HG02885 (cell line): ENCODE data around the gene COBL.

Source experiments
- ATAC-seq: cut with Tn5 transposase; IDR thresholded peaks from one replicate; pipeline ENCODE4 v1.9.1; 2021; ENCODE audit warnings: mild to moderate bottlenecking; ENCODE audit not compliant: unreplicated experiment, poor library complexity

COBL gene

GRCh38 chr7:51085034-51085692 is 231.4 kb downstream of the COBL start:
- ATAC-seq: no peak

GRCh38 chr7:51084121-51084520 is 232.5 kb downstream of the COBL start:
- ATAC-seq: no peak

DNA sequence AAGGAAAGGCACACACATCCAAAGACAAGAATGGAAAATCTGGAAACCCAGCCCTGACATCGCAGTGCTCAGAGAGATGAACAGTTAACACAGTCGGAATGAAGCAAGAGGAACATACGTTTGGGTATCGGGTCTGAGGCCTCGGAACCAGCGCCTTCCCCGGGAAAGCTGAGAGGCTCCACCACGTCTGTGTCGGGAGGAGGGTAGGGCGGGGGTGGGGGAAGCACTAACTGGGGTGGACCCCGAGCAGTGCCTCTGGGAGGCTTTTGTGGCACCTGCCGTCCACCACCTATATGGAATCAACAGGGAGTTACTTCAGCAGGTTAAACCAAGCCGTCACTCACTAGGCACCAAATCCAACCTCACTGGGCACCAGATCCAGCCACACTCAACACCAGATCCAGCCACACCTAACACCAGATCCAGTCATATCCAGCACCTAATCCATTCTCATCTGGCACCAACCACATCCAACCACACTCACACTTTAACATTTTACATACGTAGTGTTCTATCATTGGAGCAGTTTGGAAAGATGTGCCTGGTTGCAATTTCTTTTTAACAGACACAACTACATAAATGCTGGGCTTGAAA is 233.6 kb downstream of the COBL start:
- ATAC-seq: no peak

DNA sequence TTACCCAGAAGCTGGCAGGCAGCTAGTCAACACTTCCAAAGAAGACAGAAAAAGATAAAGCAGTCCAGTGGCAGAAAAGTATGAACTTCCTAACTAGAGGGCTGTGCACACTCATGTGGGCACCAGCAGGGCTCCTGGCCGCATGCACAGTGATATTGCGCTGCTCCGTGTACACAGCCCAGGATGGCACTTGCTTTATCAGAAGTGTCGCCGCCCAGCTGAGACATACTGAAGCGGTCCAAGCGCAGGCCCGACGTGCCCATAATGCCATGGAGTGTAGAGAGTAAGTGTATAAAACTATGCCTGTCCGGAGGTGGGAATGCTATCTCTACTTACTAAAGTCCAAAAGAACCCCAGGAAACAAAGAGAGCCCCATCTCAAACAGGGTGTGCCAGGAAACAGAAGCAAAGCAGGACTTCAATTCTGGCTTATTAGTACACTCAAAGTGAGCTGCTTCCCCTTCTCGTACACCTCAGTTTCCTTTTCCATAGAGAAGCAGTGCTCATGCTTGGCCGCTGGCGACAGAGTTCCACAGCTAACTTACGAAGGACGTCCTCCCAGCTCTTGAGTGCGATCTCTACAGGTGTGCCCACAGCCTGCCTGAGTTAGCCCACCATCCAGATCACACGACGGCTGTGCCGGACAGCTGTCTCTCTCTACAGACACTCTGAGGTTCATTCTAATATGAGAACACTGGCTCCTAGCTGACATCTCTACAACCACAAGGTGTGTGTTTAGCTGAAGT is 234.3 kb downstream of the COBL start:
- no peak for ATAC-seq

DNA sequence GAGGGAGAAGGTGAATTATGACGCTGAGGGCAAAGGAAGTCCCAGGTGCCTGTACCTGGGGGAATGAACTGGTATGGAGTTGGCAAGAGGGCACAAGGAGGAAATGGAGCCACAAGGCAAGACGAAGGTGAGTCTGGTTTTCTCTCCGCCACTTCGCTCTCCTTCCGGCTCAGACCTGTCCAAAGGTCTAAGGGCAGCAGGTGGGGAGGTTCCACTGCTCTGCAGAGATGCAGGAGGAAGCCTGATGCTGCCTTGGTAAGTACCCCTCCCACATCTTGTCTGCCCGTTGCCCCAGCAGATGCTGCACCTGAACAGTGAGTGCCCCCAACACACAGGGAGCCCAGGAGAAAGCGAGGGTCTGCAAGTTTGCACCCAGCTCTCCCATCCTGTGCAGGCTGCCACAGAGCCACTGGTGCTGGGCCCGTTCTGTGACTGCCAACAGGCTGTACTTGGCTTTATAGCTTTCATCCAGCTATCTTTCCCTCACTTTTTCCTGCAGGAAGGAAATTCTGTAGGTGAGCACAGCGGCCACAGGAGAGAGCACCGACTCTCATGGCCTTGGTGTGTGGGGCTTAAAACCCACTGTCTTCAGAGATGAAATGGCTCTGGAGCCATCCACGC is 235.2 kb downstream of the COBL start:
- no peak for ATAC-seq

DNA sequence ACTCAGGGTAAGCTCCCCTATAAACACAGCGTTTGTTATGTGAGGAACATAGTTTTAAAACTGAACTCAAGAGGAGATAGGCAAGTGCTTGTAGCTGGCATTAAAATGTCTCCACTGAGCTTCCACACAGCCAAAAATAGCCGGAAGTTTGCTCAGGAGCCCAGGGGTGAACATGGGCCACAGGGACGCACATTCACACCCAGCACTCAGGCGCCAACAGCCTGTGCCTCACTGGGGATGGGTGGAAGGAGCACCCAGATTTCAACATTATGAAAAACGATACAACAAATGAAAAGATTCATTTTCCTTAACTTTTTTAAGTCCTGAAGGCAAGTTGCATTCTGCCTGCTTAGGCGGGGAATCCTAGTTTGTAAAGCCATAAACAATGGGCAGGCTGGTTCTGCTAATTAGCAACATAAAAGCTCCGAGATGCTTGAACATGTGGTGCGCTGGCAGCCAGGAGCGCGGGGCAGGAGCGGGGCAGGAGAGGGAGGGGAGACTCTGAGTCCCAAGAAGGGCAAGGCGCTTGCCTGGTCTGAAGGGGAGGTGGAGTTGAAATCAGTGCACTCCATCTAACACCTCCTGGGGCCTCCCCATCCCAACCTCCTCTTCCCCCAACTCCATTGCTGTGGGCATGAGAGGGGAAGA is 235.9 kb downstream of the COBL start:
- ATAC-seq: no peak

GRCh38 chr7:51080216-51080615 is 236.4 kb downstream of the COBL start:
- no peak for ATAC-seq

- ATAC-seq: no peak
Measured at GRCh38 chr7:51079494-51079893, 237.1 kb downstream of the COBL start.

GRCh38 chr7:51078653-51079052 is 238.0 kb downstream of the COBL start:
- ATAC-seq: no peak

DNA sequence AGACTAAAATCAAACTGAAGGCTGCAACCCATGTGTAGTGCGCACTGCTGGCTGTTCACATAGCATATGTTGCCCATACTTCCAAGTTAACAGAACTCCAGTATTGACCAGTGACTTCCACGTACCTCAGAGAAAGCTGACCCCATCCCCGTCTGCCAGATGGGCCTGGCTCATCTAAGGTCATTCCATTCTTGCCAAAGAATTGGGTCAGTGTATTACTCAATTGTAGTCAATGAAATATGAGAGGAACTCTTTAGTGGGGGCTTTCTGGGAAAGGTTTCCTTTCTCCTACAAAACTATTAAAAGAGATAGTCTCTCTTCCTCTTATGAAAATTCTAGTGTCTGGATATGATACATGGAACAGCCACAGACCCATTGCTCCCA is 238.6 kb downstream of the COBL start:
- no peak for ATAC-seq

- ATAC-seq: no peak
Measured at GRCh38 chr7:51077316-51077986, 239.2 kb downstream of the COBL start.

- no peak for ATAC-seq
Measured at GRCh38 chr7:51075681-51076580, 240.7 kb downstream of the COBL start.

DNA sequence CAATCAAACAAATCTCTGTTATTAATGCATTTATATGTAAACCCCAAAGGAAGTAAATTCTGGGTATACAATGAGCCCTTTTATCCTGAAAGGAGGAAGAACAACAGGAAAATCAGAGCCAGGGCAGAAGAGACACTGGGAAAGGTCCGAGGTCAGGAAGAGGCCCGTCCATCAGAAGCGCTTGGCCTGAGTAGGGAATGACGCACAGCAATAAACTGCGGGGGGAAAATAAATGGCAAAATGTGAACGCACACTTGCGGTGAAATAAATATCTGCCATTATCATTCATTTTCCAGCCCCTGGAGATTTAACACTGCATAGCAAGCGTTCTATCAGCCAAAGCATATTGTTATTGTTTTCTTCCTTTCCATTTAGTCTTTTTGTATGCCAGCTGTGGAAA is 243.4 kb downstream of the COBL start:
- no peak for ATAC-seq

GRCh38 chr7:51072281-51072680 is 244.3 kb downstream of the COBL start:
- no peak for ATAC-seq

DNA sequence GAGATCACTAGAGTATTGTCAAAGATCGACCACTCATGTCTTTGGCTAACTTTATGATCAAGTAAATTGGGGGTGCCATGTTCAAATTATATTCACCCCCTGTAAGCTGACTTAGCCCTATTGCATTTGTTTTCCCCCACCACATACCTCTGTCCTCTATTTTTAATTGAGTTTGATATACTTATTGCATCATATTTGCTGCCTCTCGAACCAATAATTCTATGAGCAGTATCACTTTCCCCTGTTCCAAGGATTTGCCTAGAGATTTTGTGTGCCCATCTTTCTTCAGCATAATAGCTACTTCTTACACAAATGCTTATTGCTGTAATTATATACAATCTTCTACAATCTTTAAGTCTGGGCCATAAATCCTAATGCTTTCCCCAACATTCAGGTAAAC is 245.2 kb downstream of the COBL start:
- ATAC-seq: no peak

GRCh38 chr7:51070151-51070550 is 246.5 kb downstream of the COBL start:
- ATAC-seq: no peak

DNA sequence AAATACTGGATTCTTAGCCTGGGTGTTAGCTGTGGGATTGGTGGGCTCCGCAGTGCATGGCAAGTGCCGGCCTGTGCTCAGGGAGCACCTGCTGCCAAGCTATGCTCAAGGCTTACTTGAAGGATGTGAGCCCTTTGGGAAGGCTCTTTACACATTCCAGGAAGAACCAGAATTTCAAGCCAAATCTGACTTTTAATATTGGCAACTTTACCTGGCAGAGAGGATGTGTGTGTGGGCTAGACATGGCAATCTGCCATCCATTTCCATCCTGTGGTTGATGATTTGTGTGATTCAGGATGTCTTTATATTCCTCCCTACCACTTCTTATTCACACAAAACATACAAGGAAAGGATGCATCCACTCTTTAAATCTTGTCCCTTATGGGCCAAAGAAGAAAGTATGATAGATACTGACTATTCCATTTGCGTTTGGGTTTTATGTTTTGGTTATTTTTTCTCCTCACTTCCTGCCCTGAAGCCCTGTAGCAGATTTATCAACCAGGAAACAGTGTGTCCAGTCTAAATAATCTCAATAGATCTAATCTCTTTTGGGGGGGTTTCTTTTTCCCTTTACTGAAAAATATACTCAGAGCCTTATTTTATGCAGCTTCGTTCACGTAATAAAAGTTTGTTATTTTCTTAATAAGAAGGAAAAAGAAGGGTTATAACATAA is 247.1 kb downstream of the COBL start:
- no peak for ATAC-seq

- ATAC-seq: no peak
Measured at GRCh38 chr7:51068401-51068800, 248.2 kb downstream of the COBL start.

- ATAC-seq: peak; percentile 54
Measured at GRCh38 chr7:51067757-51068156, 248.9 kb downstream of the COBL start.
